GM12892 (cell line): Measurements from ENCODE around the gene MGAT5.

Source experiments
- POLR2A ChIP-seq: IDR thresholded peaks from 2 replicates; pipeline ENCODE4 v1.6.1; 2011; ENCODE audit warnings: low read depth, low read length, control low read depth
- POLR2AphosphoS5 ChIP-seq: IDR thresholded peaks from 2 replicates; pipeline ENCODE4 v1.6.1; 2011; ENCODE audit warnings: low read depth, low read length, control low read depth
- TAF1 ChIP-seq: IDR thresholded peaks from 2 replicates; pipeline ENCODE4 v1.6.1; 2011; ENCODE audit warnings: low read depth, mild to moderate bottlenecking, control low read depth, low read length, borderline replicate concordance

DNA sequence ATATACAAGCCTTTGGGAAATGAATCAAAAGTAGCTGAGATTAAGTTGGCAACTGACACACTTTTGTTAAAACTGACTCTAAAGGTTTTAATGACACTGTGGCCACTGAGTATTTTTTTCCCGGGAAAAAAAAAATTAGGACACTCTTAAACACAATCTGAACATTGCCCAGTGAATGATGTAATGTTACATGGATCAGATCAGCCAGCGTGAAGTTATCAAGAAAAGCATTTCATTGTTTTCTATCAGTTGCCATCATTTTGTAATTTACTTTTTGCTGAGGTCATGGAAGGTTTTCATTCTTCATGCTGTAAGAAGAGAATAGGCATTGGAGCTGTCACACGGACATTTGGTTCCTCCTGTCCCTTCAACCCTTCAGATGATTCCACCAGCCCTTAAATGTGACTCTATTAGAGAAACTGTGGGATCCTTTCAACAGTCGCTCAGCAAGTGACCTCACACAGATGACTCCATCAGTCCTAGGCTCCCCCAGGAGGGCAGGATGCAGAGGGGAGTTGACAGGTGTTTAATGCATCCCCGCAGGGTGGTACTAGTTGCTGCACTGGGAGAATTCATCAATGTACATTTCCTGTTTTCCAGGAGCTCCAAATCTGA, 164.2 kb downstream of the MGAT5 start:
- TF ChIP-seq POLR2A, result no peak
- no peak for TF ChIP-seq TAF1
- TF ChIP-seq POLR2AphosphoS5, result no peak
